Stimulated activated CD8-positive, alpha-beta memory T cell treated with anti-CD3 and anti-CD28 coated beads, Interleukin-15, amount 100 ng/mL, for 48 hours (primary cell): ENCODE results near the gene PHF1.

Source experiments
- DNase-seq, 2 donors: peaks; one replicate each; pipeline ENCODE4 v3.0.0-alpha.2; 2020; ENCODE audit warnings: low read depth in 2 of 2

PHF1 gene

GRCh38 chr6:33417903-33418689, 7.3 kb downstream of the PHF1 start, which contains the start of gene CUTA:
Gene CUTA (minus strand): TSS chr6:33418107. CDS start chr6:33418000, 107 bp downstream.
- DNase-seq: peak; percentile 99

- peak in 1 of 2 donors; percentile 57 for DNase-seq
These were observed 8.0 kb downstream of the PHF1 start for GRCh38 chr6:33418690-33419291.

- DNase-seq: no peak
These were observed 9.0 kb downstream of the PHF1 start, which contains the start of gene SYNGAP1 for GRCh38 chr6:33419580-33420490. Gene SYNGAP1 (plus strand): TSS chr6:33420065. CDS start chr6:33420265, 200 bp downstream.

GRCh38 chr6:33420491-33421343, 9.9 kb downstream of the PHF1 start:
- no peak for DNase-seq

DNA sequence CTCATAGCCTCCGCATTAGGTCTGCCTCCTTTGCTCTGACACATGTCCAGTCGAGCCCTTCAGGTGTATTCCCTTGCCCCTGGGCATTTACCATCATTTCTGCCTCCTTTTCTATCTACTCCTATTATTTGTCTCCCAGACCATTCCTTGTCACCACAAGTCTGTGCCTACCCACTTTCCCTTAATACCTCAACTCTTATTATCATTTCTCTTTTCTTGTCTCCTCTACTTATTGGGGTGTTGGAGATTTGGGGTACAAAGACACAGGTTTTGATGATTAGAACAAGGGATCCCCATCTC, 10.5 kb downstream of the PHF1 start:
- no peak for DNase-seq

DNA sequence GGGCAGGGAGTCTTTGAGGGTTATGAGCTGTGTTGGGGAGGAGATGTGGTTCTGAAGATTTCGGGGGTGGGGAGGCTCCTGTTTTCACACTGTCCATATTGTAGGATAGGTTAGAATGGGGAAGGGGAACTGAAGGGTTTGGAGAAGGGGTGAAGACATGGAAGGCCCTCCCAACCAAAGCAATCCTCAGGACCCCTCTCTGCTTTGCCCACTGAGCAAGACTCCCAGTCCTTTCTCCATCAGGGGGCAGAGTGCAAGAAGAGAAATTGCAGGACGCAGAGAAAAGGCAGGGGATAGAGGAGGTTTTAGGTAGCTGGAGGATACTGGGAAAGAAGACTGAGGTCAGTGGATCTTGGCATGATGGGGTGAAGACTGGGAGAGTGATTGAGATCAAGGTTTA, 13.0 kb downstream of the PHF1 start:
- no peak for DNase-seq

DNA sequence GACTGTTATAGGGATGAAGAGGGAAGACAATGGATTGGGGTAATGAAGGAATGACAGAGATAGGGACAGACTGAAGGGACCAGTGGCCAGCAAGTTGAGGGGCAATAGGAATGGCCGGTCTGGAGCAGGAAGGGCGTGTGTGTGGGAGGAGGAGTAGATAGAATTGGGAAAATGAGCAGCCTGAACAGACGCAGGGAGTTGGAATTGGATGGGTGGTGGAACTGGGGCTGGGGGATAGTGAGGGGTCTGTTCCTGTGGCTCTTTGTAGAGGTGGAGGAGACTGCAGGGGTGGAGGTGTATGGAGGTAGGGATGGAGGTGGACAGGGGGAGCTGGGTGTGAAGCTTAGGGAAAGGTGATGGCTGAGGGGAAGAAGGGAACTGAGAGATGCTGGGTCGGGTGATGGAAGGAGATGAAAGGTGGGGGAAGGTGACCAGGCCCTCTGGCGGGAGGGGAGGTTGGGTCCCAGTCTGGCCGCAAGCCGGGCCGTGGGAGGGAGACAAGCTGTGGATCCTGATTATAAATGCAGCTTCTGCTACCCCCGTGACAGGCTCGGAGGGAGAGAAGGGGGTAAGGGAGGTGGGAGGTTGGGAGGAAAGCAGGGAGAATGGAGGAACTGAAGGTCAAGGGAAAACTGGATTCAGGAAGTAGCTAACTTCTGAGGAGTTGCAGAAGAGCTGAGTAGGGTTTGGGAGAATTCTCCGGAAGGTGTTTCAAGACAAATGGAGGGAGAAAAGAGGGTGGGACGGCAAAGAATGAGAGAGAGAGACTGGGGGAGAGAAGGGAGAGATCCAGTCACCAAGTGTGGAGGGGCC, 14.2 kb downstream of the PHF1 start:
- DNase-seq: no peak

DNA sequence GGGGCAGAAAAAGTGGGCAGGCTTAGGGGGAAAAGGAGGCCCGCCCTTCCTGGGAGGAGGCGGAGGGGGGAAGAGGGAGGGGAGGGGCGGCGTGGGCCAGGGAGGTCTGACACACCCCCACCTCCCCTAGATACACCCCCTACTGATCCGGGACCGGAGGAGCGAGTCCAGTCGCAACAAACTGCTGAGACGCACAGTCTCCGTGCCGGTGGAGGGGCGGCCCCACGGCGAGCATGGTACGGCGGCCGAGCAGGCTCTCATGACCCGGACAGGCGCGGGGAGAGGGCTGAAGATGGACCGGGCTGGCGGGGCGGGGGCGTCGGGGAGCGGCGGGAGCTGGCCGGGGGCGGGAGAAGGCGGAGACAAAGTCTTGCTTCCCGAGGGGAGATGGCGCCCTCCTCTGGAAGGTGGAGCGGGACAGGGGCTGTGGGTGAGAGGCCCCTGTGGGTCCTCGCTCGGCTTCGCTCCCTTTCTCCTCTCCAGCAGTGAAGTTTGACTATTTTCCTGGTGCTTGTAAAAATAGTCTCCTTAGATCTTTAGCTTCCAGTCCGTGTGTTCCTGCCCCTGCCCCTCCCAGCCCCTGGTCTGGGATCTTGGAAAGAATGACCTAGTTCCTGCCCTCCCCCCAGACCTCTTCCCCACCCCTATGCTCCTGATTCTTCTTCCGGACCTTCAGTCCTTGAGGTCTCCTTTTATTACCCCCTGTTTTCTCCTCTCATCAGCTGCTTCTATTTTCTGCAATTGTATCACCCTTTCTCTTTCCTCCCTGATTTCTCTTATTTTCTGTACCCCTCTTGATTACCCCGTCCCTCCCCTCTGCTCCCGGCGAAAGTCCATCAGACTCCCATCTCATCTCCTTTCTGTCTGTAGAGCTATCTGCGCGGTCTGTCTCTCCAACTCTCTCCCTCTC, 15.1 kb downstream of the PHF1 start:
- peak; percentile 73 to 75 for DNase-seq

DNA sequence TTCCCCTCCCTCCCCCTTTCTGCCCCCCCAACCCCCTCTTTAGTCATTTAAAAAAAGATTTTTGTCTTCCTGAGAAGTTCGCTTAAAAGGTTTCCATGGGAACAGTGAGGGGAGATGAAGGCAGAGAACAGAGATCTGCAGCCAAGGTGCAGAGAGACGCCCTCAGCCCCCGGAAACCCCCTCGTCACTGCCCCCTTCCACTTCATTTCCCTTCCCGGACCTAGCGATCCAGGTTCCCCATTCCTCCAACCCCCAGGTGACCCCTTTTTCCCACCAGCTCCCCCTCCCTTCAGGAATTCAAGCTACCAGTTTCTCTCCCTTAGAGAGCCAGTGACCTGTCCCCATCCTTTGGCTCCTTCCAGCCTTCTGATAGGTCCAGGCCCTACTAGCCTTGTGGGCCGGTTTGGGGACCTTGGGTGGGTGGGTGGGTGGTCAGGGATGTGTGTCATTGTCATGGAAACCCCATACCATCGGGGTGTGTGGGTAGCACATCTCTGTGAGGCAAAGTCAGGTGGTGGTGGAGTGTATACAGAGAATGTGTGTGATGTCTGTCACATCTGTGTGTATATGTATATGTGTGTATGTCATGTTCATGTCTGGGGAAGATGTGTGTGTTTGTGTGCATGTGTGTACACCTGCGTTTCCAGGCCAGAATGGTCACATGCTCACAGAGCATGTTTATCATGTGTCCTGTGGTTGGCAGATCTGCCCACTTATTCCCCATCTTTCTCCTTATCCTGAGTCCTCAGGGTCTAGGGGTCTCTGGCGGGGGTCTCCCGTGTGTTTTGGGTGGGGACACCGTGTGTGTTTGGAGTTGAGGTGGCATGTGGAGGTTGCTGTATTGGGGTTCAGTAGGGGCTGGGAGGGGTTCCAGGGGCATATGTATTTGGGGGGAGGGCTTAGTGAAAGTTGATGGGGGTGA, 16.0 kb downstream of the PHF1 start:
- no peak for DNase-seq

DNA sequence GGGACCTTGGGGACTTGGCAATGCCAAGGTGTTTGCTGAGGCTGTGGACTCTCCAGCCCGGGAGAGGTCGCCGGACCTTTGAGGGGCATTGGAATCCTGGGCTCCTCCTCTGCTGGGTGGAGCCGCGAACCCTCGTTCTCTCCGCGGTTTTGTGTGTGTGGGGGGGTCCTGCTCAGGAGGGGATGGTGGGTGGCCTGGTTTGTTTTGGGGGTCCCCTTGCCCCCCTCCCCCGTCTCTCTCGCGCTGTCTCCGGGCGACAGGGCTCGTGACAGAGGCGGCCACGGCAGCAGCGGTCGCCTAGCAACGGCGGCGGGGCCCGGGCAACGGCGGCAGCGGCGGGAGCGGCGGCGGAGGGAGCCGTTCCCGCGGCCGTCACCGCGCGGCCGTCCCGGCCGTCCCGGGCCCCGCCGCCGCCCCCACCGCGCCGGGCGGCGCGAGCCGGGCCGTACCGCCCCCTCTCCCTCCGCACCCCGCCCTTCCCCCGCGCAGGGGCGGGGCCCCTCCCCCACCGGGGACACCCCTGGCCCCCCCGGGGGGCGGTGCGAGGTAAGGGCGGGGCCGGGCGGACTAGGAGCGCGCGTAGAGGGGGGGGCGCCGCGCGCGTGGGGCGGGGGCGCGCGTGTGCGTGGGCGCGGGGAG, 16.9 kb downstream of the PHF1 start:
- DNase-seq: peak in 1 of 2 donors; percentile 38

- DNase-seq: no peak
These were observed 17.6 kb downstream of the PHF1 start for GRCh38 chr6:33428224-33428965.

DNA sequence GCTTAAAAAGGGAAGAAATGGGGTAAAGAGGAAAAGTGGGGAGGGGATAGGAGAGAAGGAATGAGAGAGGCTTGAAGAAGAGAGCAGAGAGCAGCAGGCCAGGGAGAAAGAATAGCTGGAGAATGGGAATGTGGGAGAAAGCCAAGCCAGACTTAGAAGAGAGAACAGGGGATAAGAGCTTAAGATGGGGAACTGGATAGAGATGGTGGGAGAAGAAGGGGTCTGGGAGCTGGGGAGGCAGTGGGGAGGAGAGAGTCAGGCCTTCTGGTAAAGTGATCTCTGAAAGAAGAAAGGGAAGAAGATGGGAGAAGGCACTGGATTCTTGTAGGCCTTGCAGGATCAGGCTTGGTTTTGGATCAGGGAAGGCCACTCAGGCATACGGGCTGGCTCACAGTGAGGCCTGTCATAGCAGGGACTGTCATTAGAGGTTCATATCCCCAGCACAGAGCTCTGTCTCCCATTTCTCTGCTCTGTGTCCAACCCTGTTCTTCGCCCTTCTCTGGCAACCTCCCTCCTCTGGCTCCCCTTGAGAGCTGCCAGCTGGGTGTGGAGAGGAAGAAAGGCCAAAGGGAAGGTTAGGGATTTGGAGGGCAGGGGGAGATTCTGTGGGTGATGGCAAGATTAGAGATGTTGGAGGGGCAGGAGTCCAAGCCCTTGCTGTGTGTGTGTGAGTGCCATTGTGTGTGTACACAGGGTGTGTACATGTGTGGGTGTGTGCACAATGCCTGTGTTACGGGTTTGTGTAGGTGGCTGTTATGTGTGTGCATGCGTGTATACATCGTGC, 18.3 kb downstream of the PHF1 start:
- DNase-seq: no peak

DNA sequence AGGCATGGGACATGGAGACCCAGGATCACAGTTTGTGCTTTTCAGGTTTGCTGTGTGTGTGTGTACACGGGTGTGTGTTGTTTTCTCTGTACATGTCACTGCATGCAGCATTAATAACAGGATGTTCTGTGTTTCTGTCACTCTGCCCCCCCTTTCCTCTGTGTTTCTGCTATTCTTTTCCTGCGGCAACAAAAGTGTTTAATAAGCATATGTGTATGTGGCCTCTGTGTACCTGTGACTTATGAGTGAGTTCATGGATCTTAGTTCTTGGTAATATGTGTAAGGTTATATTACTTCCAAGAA, 18.9 kb downstream of the PHF1 start:
- DNase-seq: no peak

DNA sequence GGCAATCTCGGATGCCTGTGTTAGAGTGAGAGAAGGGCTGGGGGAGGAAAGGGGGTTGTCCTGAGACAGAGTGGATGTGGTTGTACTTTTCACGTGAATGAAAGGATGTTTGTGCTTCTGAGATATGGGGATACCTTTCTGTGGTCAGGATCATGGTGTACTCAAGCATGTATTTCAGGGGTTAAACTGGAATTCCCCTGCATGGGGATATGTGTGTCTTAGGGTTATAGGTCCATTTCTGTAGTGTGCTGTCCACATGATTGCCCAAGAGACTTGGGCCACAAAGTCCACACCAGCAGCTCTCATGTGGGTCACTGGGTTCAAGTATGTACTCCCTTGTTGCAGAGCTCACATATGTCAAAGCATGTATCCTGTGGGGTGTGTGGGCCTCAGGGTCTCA, 19.5 kb downstream of the PHF1 start:
- DNase-seq: no peak

GRCh38 chr6:33430991-33431879, 20.4 kb downstream of the PHF1 start:
- DNase-seq: peak; percentile 75 to 77
